Activated CD4-positive, alpha-beta T cell treated with anti-CD3 and anti-CD28 coated beads for 36 hours (primary cell): ENCODE measurements around the gene FILIP1L. TPM values are rescaled to one million over a fixed set of nuclear protein-coding genes. Genes with fewer than 3 reads are reported as not detected.

Experiments
- ATAC-seq: fragments of 200-7000 bp; cut with Tn5 transposase; one replicate; pipeline ENCODE4 v1.10.0; 2021; ENCODE audit warnings: mild to moderate bottlenecking, moderate library complexity
- CTCF ChIA-PET: fragments of 350-600 bp; sonication (Branson Sonifier 250); formaldehyde crosslinking; loops from one replicate; lab custom pipeline; 2021; ENCODE audit warnings: antibody characterized with exemption; lab: Charles Lee
- POLR2A ChIA-PET: fragments of 350-600 bp; sonication (Branson Sonifier 250); formaldehyde crosslinking; loops from one replicate; lab custom pipeline; 2021; ENCODE audit warnings: antibody characterized with exemption, inconsistent platforms; lab: Charles Lee
- DNase-seq: peaks from one replicate; pipeline ENCODE4 v3.0.0-alpha.2; 2020
- H3K27ac Mint-ChIP-seq: one replicate; pipeline ENCODE4 v1.8.0; 2021; ENCODE audit warnings: mixed read lengths
- H3K27me3 Mint-ChIP-seq: one replicate; pipeline ENCODE4 v1.8.0; 2021; ENCODE audit warnings: mixed read lengths
- H3K36me3 Mint-ChIP-seq: one replicate; pipeline ENCODE4 v1.8.0; 2021; ENCODE audit warnings: low read depth, mixed read lengths
- H3K4me1 Mint-ChIP-seq: one replicate; pipeline ENCODE4 v1.8.0; 2021; ENCODE audit warnings: mixed read lengths
- H3K4me3 Mint-ChIP-seq: one replicate; pipeline ENCODE4 v1.8.0; 2021; ENCODE audit warnings: mild to moderate bottlenecking, moderate library complexity, mixed read lengths
- H3K9me3 Mint-ChIP-seq: one replicate; pipeline ENCODE4 v1.8.0; 2021; ENCODE audit warnings: low read depth, mixed read lengths
- intact Hi-C, 2 experiments: fragments of 100-400 bp; cut with DNase I in 1 of 2; cut with micrococcal nuclease in 1 of 2; formaldehyde crosslinking; loops; one replicate each; pipeline versions ENCODE4 v1.14.2 to v1.15.1; 2022 to 2024; cut with DNase I, micrococcal nuclease
- total RNA-seq, 2 experiments: library from RNA; stranded (reverse); gene quantifications; one replicate each; pipeline ENCODE4 v1.2.3, GENCODE V29; 2021

The FILIP1L gene
- total RNA-seq, 2 experiments from 2014 or later: 0.11 TPM; not detected in 1

DNA sequence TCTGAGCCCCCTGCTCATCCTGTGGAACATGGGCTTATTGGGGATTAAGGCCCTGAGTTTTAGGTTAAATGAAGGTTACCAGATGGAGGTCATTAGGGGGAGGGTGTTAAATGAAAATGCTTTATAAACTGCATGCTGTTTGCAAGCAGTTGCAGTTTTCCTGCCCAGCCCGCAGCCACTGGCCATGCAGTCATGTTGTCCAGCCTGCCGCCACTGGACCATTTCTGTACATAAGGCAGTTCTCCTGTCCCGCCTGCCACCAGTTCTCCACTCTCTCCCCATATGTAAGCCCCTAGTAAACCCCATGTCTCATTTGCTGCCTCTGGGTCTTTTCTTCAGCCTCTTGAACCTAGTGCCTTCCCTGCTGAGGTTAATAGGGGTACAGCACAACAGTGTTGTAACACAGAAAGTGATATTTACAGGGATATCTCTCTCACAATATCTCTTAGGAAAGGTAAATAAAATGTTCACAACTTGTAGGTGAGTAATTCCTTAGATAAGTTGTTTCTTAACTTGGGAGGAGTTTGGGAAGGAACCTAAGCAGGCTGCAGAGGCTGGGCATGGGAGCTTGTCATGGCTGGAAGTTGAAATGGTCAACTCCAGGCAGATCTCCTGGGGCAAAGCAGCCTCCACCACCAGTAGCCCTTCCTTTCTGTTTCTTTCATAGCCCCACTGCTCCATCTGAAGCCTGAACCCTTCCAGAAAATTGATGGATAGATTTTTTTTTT, 148.5 kb downstream of the FILIP1L start:
- ChIA-PET CTCF (no interaction called here), POLR2A (no interaction called here)
- Mint-ChIP-seq H3K36me3 (peaks cover 5% of the 10 kb centered on the region), H3K27me3 (no peaks in the 10 kb centered on the region), H3K4me1 (peaks cover 27% of the 10 kb centered on the region), H3K27ac (no peak overlapping the region), H3K9me3 (no peaks in the 10 kb centered on the region), H3K4me3 (no peak overlapping the region)
- no peak for ATAC-seq
- intact Hi-C loops: no loop called here
- DNase-seq: no peak

GRCh38 chr3:99965077-99965476, 149.2 kb downstream of the FILIP1L start:
- no peak overlapping the region for H3K4me3 Mint-ChIP-seq
- H3K4me1 Mint-ChIP-seq: peaks cover 21% of the 10 kb centered on the region
- no peaks in the 10 kb centered on the region for H3K9me3 Mint-ChIP-seq
- CTCF ChIA-PET: no interaction called here
- peaks cover 5% of the 10 kb centered on the region for H3K36me3 Mint-ChIP-seq
- DNase-seq: no peak
- intact Hi-C loops: no loop called here
- ATAC-seq: peak; percentile 61
- no peaks in the 10 kb centered on the region for H3K27me3 Mint-ChIP-seq
- no peak overlapping the region for H3K27ac Mint-ChIP-seq
- POLR2A ChIA-PET: no interaction called here

DNA sequence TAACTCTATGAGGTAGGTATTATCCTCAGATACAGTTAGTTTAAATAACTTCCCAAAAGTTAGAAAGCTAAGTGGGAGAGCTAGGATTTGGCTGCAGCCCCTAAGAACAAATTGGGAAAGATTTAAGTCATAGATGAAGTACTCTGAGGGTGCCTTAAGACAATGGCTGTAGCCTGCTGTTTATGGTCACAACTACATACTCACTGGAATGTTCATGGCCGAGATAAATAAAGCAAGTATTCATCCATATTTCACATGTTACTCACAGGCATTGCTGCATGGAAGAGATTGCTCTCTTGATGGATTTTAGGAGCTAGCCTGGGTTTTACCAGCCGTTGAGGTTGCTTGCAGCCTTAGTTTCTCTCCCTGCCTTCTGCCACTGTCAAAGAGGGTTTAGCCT, 151.6 kb downstream of the FILIP1L start:
- DNase-seq (no peak), ATAC-seq (no peak)
- POLR2A ChIA-PET: no interaction called here
- H3K4me1 Mint-ChIP-seq: peaks cover 5% of the 10 kb centered on the region
- intact Hi-C loops: loop anchor here in 1 of 2 experiments (5.0 kb wide), 1 partner anchor 50 kb away; no protein-coding TSS in a partner anchor
- CTCF ChIA-PET: no interaction called here
- no peaks in the 10 kb centered on the region for H3K9me3 Mint-ChIP-seq
- H3K27me3 Mint-ChIP-seq: no peaks in the 10 kb centered on the region
- no peak overlapping the region for H3K4me3 Mint-ChIP-seq
- H3K36me3 Mint-ChIP-seq: peaks cover 5% of the 10 kb centered on the region
- no peak overlapping the region for H3K27ac Mint-ChIP-seq

DNA sequence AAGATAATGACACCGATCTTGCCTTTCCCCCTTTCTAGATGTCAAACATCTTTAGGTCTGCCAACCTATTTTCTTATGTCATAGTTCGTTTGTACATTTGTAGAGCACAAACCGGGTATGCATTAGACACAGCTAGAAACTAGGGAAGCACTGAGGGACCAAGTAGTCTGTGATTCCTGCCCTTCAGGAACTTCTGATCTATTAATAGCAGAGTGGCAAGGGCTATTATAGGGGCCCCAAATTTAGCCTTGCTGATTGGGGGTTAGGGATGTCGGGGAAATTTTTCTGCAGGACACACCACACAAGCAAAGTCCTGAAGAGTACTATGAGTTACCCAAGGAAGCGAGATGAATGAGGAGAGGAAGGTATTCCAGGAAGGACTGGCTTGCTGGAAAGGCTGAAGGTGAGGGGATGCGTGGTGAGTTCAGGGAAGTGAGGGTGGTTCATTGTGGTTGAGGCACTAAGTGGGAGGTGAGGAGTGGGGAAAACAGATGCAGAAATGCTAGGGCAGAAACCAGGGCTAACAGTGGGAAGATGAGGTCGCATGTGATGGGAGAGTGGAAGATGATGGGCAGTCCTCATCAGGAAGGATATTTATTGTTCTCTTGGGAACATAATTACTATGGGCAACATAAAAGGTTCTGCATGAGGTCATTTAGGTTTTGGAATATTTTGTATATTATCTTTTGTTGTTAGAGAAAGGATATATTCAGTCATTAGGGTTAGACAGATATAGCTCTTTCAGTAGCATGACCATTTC, 152.4 kb downstream of the FILIP1L start:
- no peak for DNase-seq
- H3K4me1 Mint-ChIP-seq: peaks cover 5% of the 10 kb centered on the region
- POLR2A ChIA-PET: no interaction called here
- ATAC-seq: no peak
- H3K9me3 Mint-ChIP-seq: no peaks in the 10 kb centered on the region
- H3K27me3 Mint-ChIP-seq: no peaks in the 10 kb centered on the region
- peaks cover 3% of the 10 kb centered on the region for H3K36me3 Mint-ChIP-seq
- intact Hi-C loops: loop anchor here in 1 of 2 experiments (5.0 kb wide), 1 partner anchor 50 kb away; no protein-coding TSS in a partner anchor
- H3K4me3 Mint-ChIP-seq: no peak overlapping the region
- H3K27ac Mint-ChIP-seq: no peak overlapping the region
- CTCF ChIA-PET: no interaction called here

GRCh38 chr3:99960941-99961340, 153.4 kb downstream of the FILIP1L start:
- no peaks in the 10 kb centered on the region for H3K9me3 Mint-ChIP-seq
- DNase-seq: no peak
- H3K27me3 Mint-ChIP-seq: no peaks in the 10 kb centered on the region
- no peak overlapping the region for H3K4me3 Mint-ChIP-seq
- ATAC-seq: no peak
- H3K27ac Mint-ChIP-seq: no peak overlapping the region
- ChIA-PET POLR2A (no interaction called here), CTCF (no interaction called here)
- peaks cover 3% of the 10 kb centered on the region for H3K36me3 Mint-ChIP-seq
- intact Hi-C loops: loop anchor here in 1 of 2 experiments (5.0 kb wide), 1 partner anchor 49 kb away; no protein-coding TSS in a partner anchor
- H3K4me1 Mint-ChIP-seq: peaks cover 5% of the 10 kb centered on the region

GRCh38 chr3:99960123-99960878, 154.0 kb downstream of the FILIP1L start:
- H3K4me3 Mint-ChIP-seq: no peak overlapping the region
- H3K27ac Mint-ChIP-seq: no peak overlapping the region
- intact Hi-C loops: loop anchor here in 1 of 2 experiments (5.0 kb wide), 1 partner anchor 48 kb away; no protein-coding TSS in a partner anchor
- H3K36me3 Mint-ChIP-seq: peaks cover 3% of the 10 kb centered on the region
- CTCF ChIA-PET: interaction anchor here (1.1 kb wide), 1 partner anchor 144 kb away, joined by 3 read pairs; no protein-coding TSS in a partner anchor
- no peak for DNase-seq
- H3K9me3 Mint-ChIP-seq: no peaks in the 10 kb centered on the region
- POLR2A ChIA-PET: no interaction called here
- H3K4me1 Mint-ChIP-seq: peaks cover 4% of the 10 kb centered on the region
- no peak for ATAC-seq
- no peaks in the 10 kb centered on the region for H3K27me3 Mint-ChIP-seq

DNA sequence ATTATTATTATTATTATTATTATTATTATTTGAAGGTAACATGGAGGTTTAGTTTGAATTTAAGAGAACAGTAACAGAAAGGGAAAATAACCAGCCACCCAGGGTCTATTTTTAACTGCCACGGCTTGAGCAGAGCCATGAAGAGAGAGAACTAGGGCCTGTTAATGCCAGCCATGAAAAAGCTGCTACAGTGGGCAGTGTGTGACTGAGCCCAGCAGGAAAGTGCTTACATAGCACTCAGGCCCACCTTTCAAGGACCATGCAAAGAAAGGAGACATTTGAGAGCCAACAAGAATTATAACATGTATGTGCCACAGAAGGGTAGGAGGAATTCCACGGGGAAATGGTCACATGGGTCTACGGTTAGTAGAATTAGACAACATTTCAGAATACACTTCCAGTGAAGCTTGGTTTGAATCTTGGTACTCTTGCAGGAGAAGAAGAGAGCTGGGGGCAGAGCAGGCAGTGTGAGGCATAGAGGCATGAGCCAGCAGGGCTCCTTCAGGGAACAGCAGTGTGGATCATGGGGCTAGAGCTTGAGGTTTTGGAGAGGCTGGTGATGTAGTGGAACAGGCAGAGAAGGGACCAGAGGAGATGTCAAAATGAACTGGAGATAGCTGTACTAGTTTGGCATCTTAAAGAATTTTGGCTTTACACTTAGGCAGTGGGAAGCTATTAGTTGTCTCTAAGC, 155.9 kb downstream of the FILIP1L start:
- Mint-ChIP-seq H3K9me3 (no peaks in the 10 kb centered on the region), H3K27me3 (no peaks in the 10 kb centered on the region), H3K27ac (no peak overlapping the region), H3K4me3 (no peak overlapping the region), H3K36me3 (peaks cover 3% of the 10 kb centered on the region), H3K4me1 (no peaks in the 10 kb centered on the region)
- ChIA-PET CTCF (interaction anchor here (0.9 to 1.2 kb wide), 2 partner anchors 11 to 14 kb away, joined by 3 read pairs; no protein-coding TSS in a partner anchor), POLR2A (no interaction called here)
- ATAC-seq (no peak), DNase-seq (no peak)
- intact Hi-C loops: no loop called here

GRCh38 chr3:99957151-99957796, 157.0 kb downstream of the FILIP1L start:
- ChIA-PET CTCF (interaction anchor here (0.9 kb wide), 1 partner anchor 13 kb away, joined by 3 read pairs; no protein-coding TSS in a partner anchor), POLR2A (no interaction called here)
- no peaks in the 10 kb centered on the region for H3K4me1 Mint-ChIP-seq
- H3K36me3 Mint-ChIP-seq: no peaks in the 10 kb centered on the region
- H3K9me3 Mint-ChIP-seq: no peaks in the 10 kb centered on the region
- DNase-seq (no peak), ATAC-seq (no peak)
- intact Hi-C loops: no loop called here
- no peak overlapping the region for H3K27ac Mint-ChIP-seq
- no peaks in the 10 kb centered on the region for H3K27me3 Mint-ChIP-seq
- H3K4me3 Mint-ChIP-seq: no peak overlapping the region

DNA sequence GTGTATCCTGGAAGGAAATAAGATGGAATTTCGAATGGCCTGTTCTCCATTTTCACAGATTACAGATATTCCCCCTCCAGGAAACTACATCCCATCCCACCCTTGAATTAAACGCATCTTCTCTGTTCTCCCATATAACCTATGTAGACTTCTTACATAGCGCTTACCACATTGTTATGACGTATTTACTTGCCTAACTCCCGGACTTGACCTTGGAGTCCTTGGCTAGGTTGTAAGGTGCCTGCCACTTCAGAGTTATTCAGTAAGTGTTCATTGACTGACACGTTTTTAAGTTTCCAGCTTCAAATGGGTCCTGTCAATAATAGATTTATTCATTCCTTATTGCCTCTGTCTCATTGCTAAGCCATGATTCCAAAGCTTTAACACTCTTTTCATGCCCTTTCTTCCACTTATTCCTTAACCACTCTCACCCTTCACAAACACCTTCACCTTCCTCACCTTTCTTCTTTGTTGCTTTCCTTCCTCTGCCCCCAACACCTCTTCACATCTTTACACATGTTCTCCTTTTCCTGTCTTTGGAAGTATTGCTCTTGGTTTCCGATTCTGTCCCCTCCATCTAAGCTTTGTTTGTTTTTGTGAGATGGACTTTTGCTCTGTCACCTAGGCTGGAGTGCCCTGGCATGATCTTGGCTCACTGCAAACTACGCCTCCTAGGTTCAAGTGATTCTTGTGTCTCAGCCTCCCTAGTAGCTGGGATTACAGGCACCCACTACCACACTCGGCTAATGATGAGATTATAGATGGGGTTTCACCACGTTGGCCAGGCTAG, 158.3 kb downstream of the FILIP1L start:
- no peak overlapping the region for H3K4me3 Mint-ChIP-seq
- H3K27ac Mint-ChIP-seq: no peak overlapping the region
- no peaks in the 10 kb centered on the region for H3K9me3 Mint-ChIP-seq
- intact Hi-C loops: no loop called here
- no peaks in the 10 kb centered on the region for H3K4me1 Mint-ChIP-seq
- H3K36me3 Mint-ChIP-seq: no peaks in the 10 kb centered on the region
- no peak for DNase-seq
- H3K27me3 Mint-ChIP-seq: no peaks in the 10 kb centered on the region
- ChIA-PET CTCF (no interaction called here), POLR2A (interaction anchor here (0.6 kb wide), 1 partner anchor 144 kb away, joined by 4 read pairs; no protein-coding TSS in a partner anchor)
- ATAC-seq: no peak
